Tibial artery (tissue), 4 donors: Measurements from ENCODE around the gene FRK.
"Not testable (repeated sequence)": the region's sequence is repeated elsewhere in the genome, so short reads cannot be mapped to it uniquely, and the experiment has no call there.

Source experiments
- DNase-seq, 2 donors: peaks; one replicate each; pipeline ENCODE4 v3.0.0-alpha.2; 2019
- H3K27ac ChIP-seq, 2 donors: fragments of 200-600 bp; sonication (generic) in 1 of 2; 1 replicate in 1 of 2; 2 replicates in 1 of 2; pipeline ENCODE4 v1.5.1; 2018 to 2019; ENCODE audit warnings: mild to moderate bottlenecking in 1 of 2
- H3K27me3 ChIP-seq, 2 donors: fragments of 200-600 bp; sonication (generic) in 1 of 2; one replicate each; pipeline versions ENCODE4 v1.5.1 to v1.6.0; 2016 to 2019
- H3K36me3 ChIP-seq, 3 donors: fragments of 200-600 bp; sonication (generic) in 2 of 3; one replicate each; pipeline ENCODE4 v1.5.1; 2016 to 2019; ENCODE audit warnings: mild to moderate bottlenecking in 2 of 3
- H3K4me1 ChIP-seq, 4 donors: fragments of 200-600 bp; sonication (generic) in 2 of 4; 1 replicate in 3 of 4; 2 replicates in 1 of 4; pipeline ENCODE4 v1.5.1; 2016 to 2019
- H3K4me3 ChIP-seq, 2 donors: fragments of 200-600 bp; sonication (generic) in 1 of 2; 1 replicate in 1 of 2; 2 replicates in 1 of 2; pipeline ENCODE4 v1.5.1; 2018 to 2019; ENCODE audit warnings: mild to moderate bottlenecking in 2 of 2
- H3K9me3 ChIP-seq, 3 donors: fragments of 200-600 bp; sonication (generic) in 1 of 3; one replicate each; pipeline ENCODE4 v1.5.1; 2016 to 2019
- intact Hi-C: fragments of 100-400 bp; cut with DNase I; formaldehyde crosslinking; loops from one replicate; pipeline ENCODE4 v1.15.0; 2023; ENCODE audit warnings: low total_unique reads
- TF ChIP-seq, protein P1 (sequence below), 2 experiments: fragments of 200-600 bp in 1 of 2; fragments of 450-650 bp in 1 of 2; IDR thresholded peaks; one replicate each; pipeline ENCODE4 v1.5.1; 2017 to 2019; ENCODE audit warnings: antibody characterized with exemption in 2 of 2, mild to moderate bottlenecking in 1 of 2, moderate library complexity in 1 of 2

The FRK gene

DNA sequence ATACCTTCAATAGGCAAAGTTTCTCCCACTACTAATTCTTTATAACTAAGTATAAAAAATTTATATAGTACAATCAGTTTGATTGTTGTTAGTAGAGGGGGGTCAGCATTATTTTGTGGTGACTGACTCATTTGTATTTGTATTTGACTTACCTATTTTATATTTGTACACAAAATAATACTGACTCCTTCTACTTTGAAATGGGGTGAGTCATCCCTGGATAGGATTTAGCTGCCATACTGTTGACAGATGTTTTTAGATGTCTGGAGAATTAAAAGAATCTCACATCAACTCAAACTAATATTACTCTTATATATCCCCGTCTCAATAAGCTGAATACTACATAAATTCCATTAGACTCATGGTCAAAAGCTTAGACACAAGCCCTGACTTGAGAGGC lies 114.9 kb downstream of the FRK start:
- H3K27ac ChIP-seq: no peak overlapping the region
- DNase-seq: no peak
- intact Hi-C loops: no loop called here
- H3K4me3 ChIP-seq: no peak overlapping the region
- H3K27me3 ChIP-seq: no peaks in the 10 kb centered on the region
- peaks cover 23 to 48% (median 25%) of the 10 kb centered on the region in 3 donors for H3K36me3 ChIP-seq
- H3K4me1 ChIP-seq: no peaks in the 10 kb centered on the region
- TF ChIP-seq, protein P1, sequence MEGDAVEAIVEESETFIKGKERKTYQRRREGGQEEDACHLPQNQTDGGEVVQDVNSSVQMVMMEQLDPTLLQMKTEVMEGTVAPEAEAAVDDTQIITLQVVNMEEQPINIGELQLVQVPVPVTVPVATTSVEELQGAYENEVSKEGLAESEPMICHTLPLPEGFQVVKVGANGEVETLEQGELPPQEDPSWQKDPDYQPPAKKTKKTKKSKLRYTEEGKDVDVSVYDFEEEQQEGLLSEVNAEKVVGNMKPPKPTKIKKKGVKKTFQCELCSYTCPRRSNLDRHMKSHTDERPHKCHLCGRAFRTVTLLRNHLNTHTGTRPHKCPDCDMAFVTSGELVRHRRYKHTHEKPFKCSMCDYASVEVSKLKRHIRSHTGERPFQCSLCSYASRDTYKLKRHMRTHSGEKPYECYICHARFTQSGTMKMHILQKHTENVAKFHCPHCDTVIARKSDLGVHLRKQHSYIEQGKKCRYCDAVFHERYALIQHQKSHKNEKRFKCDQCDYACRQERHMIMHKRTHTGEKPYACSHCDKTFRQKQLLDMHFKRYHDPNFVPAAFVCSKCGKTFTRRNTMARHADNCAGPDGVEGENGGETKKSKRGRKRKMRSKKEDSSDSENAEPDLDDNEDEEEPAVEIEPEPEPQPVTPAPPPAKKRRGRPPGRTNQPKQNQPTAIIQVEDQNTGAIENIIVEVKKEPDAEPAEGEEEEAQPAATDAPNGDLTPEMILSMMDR (IDR thresholded peaks at IDR 0.05): no peak
- H3K9me3 ChIP-seq: no peaks in the 10 kb centered on the region

DNA sequence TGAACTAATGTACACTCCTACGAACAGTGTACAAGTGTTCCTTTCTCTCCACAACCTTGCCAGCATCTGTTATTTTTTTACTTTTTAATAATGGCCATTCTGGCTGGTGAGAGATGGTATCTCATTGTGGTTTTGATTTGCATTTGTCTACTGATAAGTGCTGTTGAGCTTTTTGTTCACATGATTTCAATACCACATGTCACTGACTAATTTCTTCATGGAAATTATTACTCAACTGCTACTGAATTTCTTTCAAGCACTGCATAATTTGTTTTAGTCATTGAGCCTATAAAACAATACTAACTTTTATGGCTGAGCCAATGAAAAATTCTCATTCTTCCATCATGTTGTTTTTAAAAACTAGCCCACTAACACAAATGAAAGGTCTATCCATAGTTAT lies 115.4 kb downstream of the FRK start:
- Histone ChIP-seq H3K4me3 (no peak overlapping the region), H3K9me3 (no peaks in the 10 kb centered on the region), H3K36me3 (peaks cover 25 to 53% (median 28%) of the 10 kb centered on the region in 3 donors), H3K27ac (no peak overlapping the region), H3K27me3 (no peaks in the 10 kb centered on the region), H3K4me1 (no peaks in the 10 kb centered on the region)
- no peak for DNase-seq
- intact Hi-C loops: no loop called here
- TF ChIP-seq, protein P1 (IDR thresholded peaks at IDR 0.05): no peak

DNA sequence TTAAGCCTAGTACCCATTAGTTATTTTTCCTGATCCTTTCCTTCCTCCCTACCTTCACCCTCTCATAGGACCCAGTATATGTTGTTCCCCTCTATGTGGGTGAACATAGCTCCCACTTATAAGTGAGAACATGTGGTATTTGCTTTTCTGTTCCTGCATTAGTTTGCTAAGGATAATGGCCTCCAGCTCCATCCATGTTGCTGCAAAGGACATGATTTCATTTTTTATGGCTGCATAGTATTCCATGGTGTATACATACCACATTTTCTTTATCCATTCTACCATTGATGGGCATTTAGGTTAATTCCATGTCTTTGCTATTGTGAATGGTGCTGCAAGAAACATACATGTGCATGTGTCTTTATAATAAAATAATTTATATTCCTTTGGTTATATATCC lies 115.9 kb downstream of the FRK start:
- H3K9me3 ChIP-seq, intact Hi-C loops, H3K4me3 ChIP-seq, H3K27ac ChIP-seq, H3K4me1 ChIP-seq, H3K27me3 ChIP-seq, DNase-seq: not testable (repeated sequence)
- H3K36me3 ChIP-seq: peaks cover 25 to 58% (median 28%) of the 10 kb centered on the region in 3 donors

DNA sequence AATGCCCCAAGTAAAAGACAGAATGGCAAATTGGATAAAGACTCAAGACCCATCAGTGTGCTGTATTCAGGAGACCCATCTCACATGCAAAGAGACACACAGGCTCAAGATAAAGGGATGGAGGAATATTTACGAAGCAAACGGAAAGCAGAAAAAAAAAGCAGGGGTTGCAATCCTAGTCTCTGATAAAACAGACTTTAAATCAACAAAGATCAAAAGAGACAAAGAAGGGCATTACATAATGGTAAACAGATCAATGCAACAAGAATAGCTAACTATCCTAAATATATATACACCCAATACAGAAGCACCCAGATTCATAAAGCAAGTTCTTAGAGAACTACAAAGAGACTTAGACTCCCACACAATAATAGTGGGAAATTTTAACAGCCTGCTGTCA lies 123.2 kb downstream of the FRK start:
- intact Hi-C loops: not testable (repeated sequence)

DNA sequence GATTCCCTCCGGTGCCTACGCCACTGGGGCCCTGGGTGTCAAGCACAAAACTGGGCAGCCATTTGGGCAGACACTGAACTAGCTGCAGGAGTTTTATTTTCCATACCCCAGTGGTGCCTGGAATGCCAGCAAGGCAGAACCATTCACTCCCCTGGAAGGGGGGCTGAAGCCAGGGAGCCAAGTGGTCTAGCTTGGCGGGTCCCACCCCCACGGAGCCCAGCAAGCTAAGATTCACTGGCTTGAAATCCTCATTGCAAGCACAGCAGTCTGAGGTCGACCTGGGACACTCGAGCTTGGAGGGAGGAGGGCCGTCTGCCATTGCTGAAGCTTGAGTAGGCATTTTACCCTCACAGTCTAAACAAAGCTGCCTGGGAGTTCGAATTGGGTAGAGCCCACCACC lies 125.3 kb downstream of the FRK start:
- Histone ChIP-seq H3K4me1 (peaks cover 0 to 44% (median 14%) of the 10 kb centered on the region in 4 donors), H3K27me3 (no peaks in the 10 kb centered on the region), H3K27ac (peak overlapping the region; percentile 78 to 85), H3K36me3 (peaks cover 0 to 6% (median under 1%) of the 10 kb centered on the region in 3 donors), H3K9me3 (no peaks in the 10 kb centered on the region), H3K4me3 (no peak overlapping the region)
- peak in 1 of 2 donors; percentile 58 for DNase-seq
- TF ChIP-seq, protein P1 (IDR thresholded peaks at IDR 0.05): no peak
- intact Hi-C loops: no loop called here

More for the DNA sequence above, 123.2 kb downstream of the FRK start:
- Histone ChIP-seq H3K36me3 (peaks cover 13 to 27% (median 15%) of the 10 kb centered on the region in 3 donors), H3K27ac (peak overlapping the region in 1 of 2 donors; percentile 78), H3K4me1 (peaks cover 0 to 41% (median 14%) of the 10 kb centered on the region in 4 donors)
- DNase-seq, H3K27me3 ChIP-seq, H3K4me3 ChIP-seq, H3K9me3 ChIP-seq: not testable (repeated sequence)

DNA sequence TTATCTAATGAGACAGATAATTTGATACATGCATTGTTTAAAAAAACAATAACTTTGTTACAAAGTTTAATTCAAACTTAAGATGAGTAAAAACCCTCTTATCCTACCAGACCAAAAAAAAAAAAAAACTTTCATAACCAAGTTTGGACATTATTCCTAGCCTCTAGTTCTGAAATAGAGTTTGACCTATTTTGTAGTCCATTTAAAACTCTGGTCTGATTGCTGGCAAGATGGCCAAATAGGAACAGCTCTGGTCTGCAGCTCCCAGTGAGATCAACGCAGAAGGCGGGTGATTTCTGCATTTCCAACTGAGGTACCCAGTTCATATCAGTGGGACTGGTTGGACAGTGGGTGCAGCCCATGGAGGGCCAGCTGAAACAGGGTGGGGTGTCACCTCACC lies 125.9 kb downstream of the FRK start:
- TF ChIP-seq, protein P1 (IDR thresholded peaks at IDR 0.05): no peak
- intact Hi-C loops: no loop called here
- Histone ChIP-seq H3K27ac (peak overlapping the region; percentile 78 to 85), H3K36me3 (peaks cover 0 to under 1% (median 0%) of the 10 kb centered on the region in 3 donors), H3K27me3 (no peaks in the 10 kb centered on the region), H3K9me3 (no peaks in the 10 kb centered on the region), H3K4me3 (peak overlapping the region in 1 of 2 donors; percentile 41), H3K4me1 (peaks cover 0 to 44% (median 14%) of the 10 kb centered on the region in 4 donors)
- DNase-seq: peak in 1 of 2 donors; percentile 55

DNA sequence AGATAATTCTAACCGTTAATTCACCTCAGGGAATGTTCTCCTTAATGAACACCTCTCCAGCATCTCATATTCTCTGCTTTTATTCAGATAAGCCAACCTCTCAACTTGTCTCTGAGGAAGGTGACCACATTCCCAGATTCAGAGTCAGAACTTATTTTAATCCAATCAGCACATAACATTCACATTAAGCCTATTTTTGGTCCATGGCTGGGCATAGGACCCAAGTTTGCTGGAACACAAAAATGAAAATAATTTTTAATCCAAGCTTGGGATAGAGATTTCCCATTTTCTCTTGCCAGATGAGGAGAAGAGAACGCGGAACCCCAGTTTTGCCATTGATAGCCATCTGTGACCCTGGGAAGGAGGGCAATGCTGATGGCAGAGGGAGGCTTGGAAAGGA lies 126.5 kb downstream of the FRK start:
- DNase-seq: no peak
- H3K9me3 ChIP-seq: no peaks in the 10 kb centered on the region
- H3K27ac ChIP-seq: peak overlapping the region; percentile 78 to 85
- TF ChIP-seq, protein P1 (IDR thresholded peaks at IDR 0.05): no peak
- no peaks in the 10 kb centered on the region for H3K27me3 ChIP-seq
- intact Hi-C loops: no loop called here
- H3K4me3 ChIP-seq: peak overlapping the region; percentile 17 to 41
- peaks cover 0 to 44% (median 14%) of the 10 kb centered on the region in 4 donors for H3K4me1 ChIP-seq
- no peaks in the 10 kb centered on the region for H3K36me3 ChIP-seq
